ENCODE measurements around the gene CCDC68. TPM values are rescaled to one million over a fixed set of nuclear protein-coding genes. Genes with fewer than 3 reads are reported as not detected.

CCDC68 gene
- total RNA-seq, 1 donor from 2014 or later: not detected

- H3K9me3 Mint-ChIP-seq (ENCODE audit: low read depth): no peaks in the 10 kb centered on the region
- no peak overlapping the region for H3K27ac Mint-ChIP-seq (ENCODE audit: unreplicated experiment)
- TF ChIP-seq CTCF (IDR thresholded peaks at IDR 0.05): no peak
- no peaks in the 10 kb centered on the region for H3K27me3 Mint-ChIP-seq (ENCODE audit: low read depth)
- no peak for DNase-seq (ENCODE audit: low spot score)
- peaks cover 6% of the 10 kb centered on the region for H3K4me1 Mint-ChIP-seq (ENCODE audit: low read depth)
- no peak overlapping the region for H3K4me3 Mint-ChIP-seq (ENCODE audit: unreplicated experiment)
- no peaks in the 10 kb centered on the region for H3K36me3 Mint-ChIP-seq (ENCODE audit: low read depth)
Measured at GRCh38 chr18:55000529-55000928, 41.3 kb upstream of the CCDC68 start.

GRCh38 chr18:54999016-54999415 lies 39.8 kb upstream of the CCDC68 start:
- DNase-seq (ENCODE audit: low spot score): no peak
- no peaks in the 10 kb centered on the region for H3K36me3 Mint-ChIP-seq (ENCODE audit: low read depth)
- peaks cover 6% of the 10 kb centered on the region for H3K4me1 Mint-ChIP-seq (ENCODE audit: low read depth)
- H3K27ac Mint-ChIP-seq (ENCODE audit: unreplicated experiment): no peak overlapping the region
- no peaks in the 10 kb centered on the region for H3K9me3 Mint-ChIP-seq (ENCODE audit: low read depth)
- no peak overlapping the region for H3K4me3 Mint-ChIP-seq (ENCODE audit: unreplicated experiment)
- no peak for TF ChIP-seq CTCF (IDR thresholded peaks at IDR 0.05)
- H3K27me3 Mint-ChIP-seq (ENCODE audit: low read depth): no peaks in the 10 kb centered on the region

GRCh38 chr18:54995421-54996143 lies 36.3 kb upstream of the CCDC68 start:
- H3K27me3 Mint-ChIP-seq (ENCODE audit: low read depth): no peaks in the 10 kb centered on the region
- no peak for DNase-seq (ENCODE audit: low spot score)
- no peak overlapping the region for H3K27ac Mint-ChIP-seq (ENCODE audit: unreplicated experiment)
- H3K9me3 Mint-ChIP-seq (ENCODE audit: low read depth): no peaks in the 10 kb centered on the region
- H3K4me1 Mint-ChIP-seq (ENCODE audit: low read depth): no peaks in the 10 kb centered on the region
- no peak for TF ChIP-seq CTCF (IDR thresholded peaks at IDR 0.05)
- no peak overlapping the region for H3K4me3 Mint-ChIP-seq (ENCODE audit: unreplicated experiment)
- H3K36me3 Mint-ChIP-seq (ENCODE audit: low read depth): no peaks in the 10 kb centered on the region

- no peak for DNase-seq (ENCODE audit: low spot score)
- Mint-ChIP-seq H3K36me3 (ENCODE audit: low read depth) (no peaks in the 10 kb centered on the region), H3K9me3 (ENCODE audit: low read depth) (no peaks in the 10 kb centered on the region), H3K4me1 (ENCODE audit: low read depth) (no peaks in the 10 kb centered on the region), H3K27me3 (ENCODE audit: low read depth) (no peaks in the 10 kb centered on the region), H3K27ac (ENCODE audit: unreplicated experiment) (no peak overlapping the region), H3K4me3 (ENCODE audit: unreplicated experiment) (no peak overlapping the region)
- TF ChIP-seq CTCF (IDR thresholded peaks at IDR 0.05): no peak
Measured at GRCh38 chr18:54991981-54992380, 32.7 kb upstream of the CCDC68 start.

- no peak for TF ChIP-seq CTCF (IDR thresholded peaks at IDR 0.05)
- no peak for DNase-seq (ENCODE audit: low spot score)
- Mint-ChIP-seq H3K4me3 (ENCODE audit: unreplicated experiment) (no peak overlapping the region), H3K4me1 (ENCODE audit: low read depth) (no peaks in the 10 kb centered on the region), H3K9me3 (ENCODE audit: low read depth) (no peaks in the 10 kb centered on the region), H3K36me3 (ENCODE audit: low read depth) (no peaks in the 10 kb centered on the region), H3K27ac (ENCODE audit: unreplicated experiment) (no peak overlapping the region), H3K27me3 (ENCODE audit: low read depth) (no peaks in the 10 kb centered on the region)
Measured at GRCh38 chr18:54984908-54985307, 25.6 kb upstream of the CCDC68 start.

Data from chondrocyte (in vitro differentiated cells).